Endothelial cell of umbilical vein (primary cell): ENCODE data around the gene MFAP2. TPM values are rescaled to one million over a fixed set of nuclear protein-coding genes. Genes with fewer than 3 reads are reported as not detected.

Experiments used
- BruUV-seq: library from RNA; stranded (reverse); fragments of 400-500 nt; replicated peaks from 2 replicates; lab custom pipeline; 2021; lab: Mats Ljungman, UMichigan
- CTCF ChIA-PET: fragments of 300-600, 350-600 bp; sonication (Branson Sonifier 250); formaldehyde crosslinking; loops from one replicate; lab custom pipeline; 2021; ENCODE audit warnings: antibody characterized with exemption, inconsistent platforms; lab: Charles Lee
- POLR2A ChIA-PET: fragments of 300-600, 350-600 bp; sonication (Branson Sonifier 250); formaldehyde crosslinking; loops from one replicate; lab custom pipeline; 2021; ENCODE audit warnings: antibody characterized with exemption, inconsistent platforms; lab: Charles Lee
- DNase-seq: peaks from one replicate; pipeline ENCODE4 v3.0.0-alpha.2; 2011; ENCODE audit warnings: low read depth, low spot score
- FAIRE-seq: peaks from 2 replicates; lab custom pipeline; 2011; peaks lifted over from hg19 to GRCh38; lab: Jason Lieb, UNC
- H2AFZ ChIP-seq: 2 replicates; pipeline ENCODE4 v1.6.0; 2012; ENCODE audit warnings: low read depth, low read length, control low read depth, inconsistent platforms
- H3K27ac ChIP-seq: 2 replicates; pipeline ENCODE4 v1.5.1; 2011; ENCODE audit warnings: low read depth, mild to moderate bottlenecking, control low read depth, low read length, moderate library complexity; ENCODE audit not compliant: insufficient read depth
- H3K27me3 ChIP-seq, 2 experiments: 2 replicates each; pipeline versions ENCODE4 v1.6.0 to v1.6.1; 2011; ENCODE audit warnings: low read length in 2 of 2, mixed read lengths in 1 of 2; ENCODE audit not compliant: control insufficient read depth in 2 of 2, insufficient read depth in 2 of 2
- H3K36me3 ChIP-seq, 2 experiments: 2 replicates in 1 of 2; 3 replicates in 1 of 2; pipeline ENCODE4 v1.5.1; 2011; ENCODE audit warnings: low read length in 2 of 2, mild to moderate bottlenecking in 1 of 2, moderate library complexity in 1 of 2; ENCODE audit not compliant: control insufficient read depth in 2 of 2, insufficient read depth in 2 of 2; ENCODE audit errors: extremely low read depth in 1 of 2
- H3K4me1 ChIP-seq: 3 replicates; pipeline ENCODE4 v1.5.1; 2011; ENCODE audit warnings: mild to moderate bottlenecking, low read length; ENCODE audit not compliant: control insufficient read depth, insufficient read depth; ENCODE audit errors: extremely low read depth
- H3K4me2 ChIP-seq: 2 replicates; pipeline ENCODE4 v1.6.1; 2011; ENCODE audit warnings: low read length, control low read depth, mixed read lengths; ENCODE audit not compliant: insufficient read depth
- H3K4me3 ChIP-seq, 3 experiments: fragments of 200-600 bp in 1 of 3; sonication (generic), shearing (Covaris generic) in 1 of 3; replicated peaks in 1 of 3; 2 replicates each; pipeline ENCODE4 v1.5.1; 2011 to 2016; ENCODE audit warnings: control low read depth in 3 of 3, low read length in 3 of 3, mild to moderate bottlenecking in 2 of 3, inconsistent platforms in 1 of 3, low read depth in 1 of 3, moderate library complexity in 1 of 3; ENCODE audit not compliant: insufficient read depth in 1 of 3
- H3K79me2 ChIP-seq: 2 replicates; pipeline ENCODE4 v1.6.0; 2012; ENCODE audit warnings: low read length, inconsistent platforms; ENCODE audit not compliant: control insufficient read depth, insufficient read depth
- H3K9ac ChIP-seq: replicated peaks from 2 replicates; pipeline ENCODE3; 2011; ENCODE audit warnings: low read length, control low read depth; ENCODE audit not compliant: insufficient read depth; ENCODE audit errors: extremely low read depth
- H3K9me1 ChIP-seq: replicated peaks from 3 replicates; pipeline ENCODE4 v1.6.0; 2011; ENCODE audit warnings: mild to moderate bottlenecking, low read length; ENCODE audit not compliant: control insufficient read depth, insufficient read depth; ENCODE audit errors: extremely low read depth
- H3K9me3 ChIP-seq: replicated peaks from 2 replicates; pipeline ENCODE4 v1.5.1; 2012; ENCODE audit warnings: low read length, inconsistent platforms; ENCODE audit not compliant: control insufficient read depth, insufficient read depth
- H4K20me1 ChIP-seq: replicated peaks from 2 replicates; pipeline ENCODE3; 2011; ENCODE audit warnings: mild to moderate bottlenecking, low read length; ENCODE audit not compliant: control insufficient read depth, insufficient read depth; ENCODE audit errors: extremely low read depth
- CTCF ChIP-seq, 2 donors: IDR thresholded peaks; 1 replicate in 1 of 2; 2 replicates in 1 of 2; pipeline ENCODE4 v1.5.1; 2011; ENCODE audit warnings: low read length in 2 of 2, mild to moderate bottlenecking in 2 of 2, moderate library complexity in 2 of 2, control low read depth in 1 of 2, inconsistent platforms in 1 of 2, low read depth in 1 of 2; ENCODE audit not compliant: insufficient read depth in 1 of 2; ENCODE audit errors: extremely low read depth in 1 of 2
- EZH2 ChIP-seq: IDR thresholded peaks from 2 replicates; pipeline ENCODE4 v1.6.1; 2012; ENCODE audit warnings: borderline replicate concordance, low read depth, mild to moderate bottlenecking, moderate library complexity, low read length, inconsistent platforms; ENCODE audit not compliant: severe bottlenecking
- FOS ChIP-seq: IDR thresholded peaks from 2 replicates; pipeline ENCODE4 v1.6.1; 2011; ENCODE audit warnings: mild to moderate bottlenecking, low read length, moderate library complexity, borderline replicate concordance; ENCODE audit not compliant: insufficient read depth
- GATA2 ChIP-seq: IDR thresholded peaks from 2 replicates; pipeline ENCODE4 v1.7.0; 2011; ENCODE audit warnings: low read depth, mild to moderate bottlenecking, moderate library complexity, mixed read lengths, low read length; ENCODE audit not compliant: insufficient read length, insufficient read depth
- JUN ChIP-seq: IDR thresholded peaks from 2 replicates; pipeline ENCODE4 v1.6.1; 2011; ENCODE audit warnings: borderline replicate concordance, low read depth; ENCODE audit not compliant: insufficient read length, insufficient read depth
- MYC ChIP-seq: IDR thresholded peaks from one replicate; pipeline ENCODE4 v1.6.1; 2011; ENCODE audit warnings: mild to moderate bottlenecking, low read depth, low read length
- POLR2A ChIP-seq: IDR thresholded peaks from 2 replicates; pipeline ENCODE4 v1.6.1; 2012; ENCODE audit warnings: low read depth, mild to moderate bottlenecking, control low read depth, low read length
- POLR2AphosphoS5 ChIP-seq: IDR thresholded peaks from 2 replicates; pipeline ENCODE4 v1.6.1; 2012; ENCODE audit warnings: low read depth, mild to moderate bottlenecking, control low read depth, low read length, moderate library complexity; ENCODE audit not compliant: insufficient read depth
- dilution Hi-C: fragments of 300-500 bp; cut with MboI; formaldehyde crosslinking; loops from one replicate; pipeline ENCODE4 v1.15.0; 2019; ENCODE audit warnings: low sequenced_read_pairs; ENCODE audit not compliant: extremely low pct_ligation_motif_present
- intact Hi-C: fragments of 100-400 bp; cut with micrococcal nuclease; formaldehyde crosslinking; loops from one replicate; pipeline ENCODE4 v1.10.0; 2022
- polyA plus RNA-seq, 4 experiments: library from polyadenylated mRNA; depleted of rRNA in 3 of 4; stranded (reverse) in 3 of 4; unstranded in 1 of 4; fragments of >200 nt; gene quantifications; 2 replicates each; pipeline versions ENCODE4 v1.2.1 to v1.2.3, GENCODE V29; 2011 to 2012; ENCODE audit warnings: missing spikeins in 1 of 4
- total RNA-seq: library from RNA; stranded (reverse); gene quantifications from 2 replicates; pipeline ENCODE4 v1.2.3, GENCODE V29; 2021
- TF ChIP-seq, protein P1 (sequence below): IDR thresholded peaks from 2 replicates; pipeline ENCODE4 v1.6.1; 2011; ENCODE audit not compliant: insufficient read depth, insufficient read length

MFAP2 gene
- total and polyA plus RNA-seq, 2 donors (not counting 3 experiments of a cell fraction or from before 2014, with no cell fraction given), result 37.9 to 138 TPM

DNA sequence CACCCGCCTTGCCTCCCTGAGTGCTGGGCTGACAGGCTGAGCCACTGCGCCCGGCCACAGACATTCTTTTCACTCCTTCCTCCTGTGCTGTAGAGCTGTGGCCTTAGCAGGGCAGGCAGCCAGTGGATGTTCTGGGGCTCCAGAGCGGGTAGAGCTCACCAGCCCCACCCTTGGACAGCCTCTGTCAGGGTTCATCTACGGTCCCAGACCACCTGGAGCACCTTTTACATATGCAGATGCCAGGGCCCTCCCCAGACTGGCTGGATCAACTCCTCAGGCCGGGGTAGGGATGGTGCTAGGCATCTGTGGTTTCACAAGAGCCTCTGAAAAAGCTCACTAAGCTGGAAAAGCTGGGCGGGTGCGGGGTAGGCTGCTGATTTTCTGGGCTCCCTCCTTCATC lies 26.7 kb upstream of the MFAP2 start:
- Histone ChIP-seq H3K9me3 (no peaks in the 10 kb centered on the region), H3K27me3 (no peaks in the 10 kb centered on the region), H2AFZ (no peak overlapping the region), H3K4me2 (no peak overlapping the region), H3K9me1 (no peaks in the 10 kb centered on the region), H3K4me3 (no peak overlapping the region), H3K9ac (no peak overlapping the region), H3K27ac (no peak overlapping the region), H4K20me1 (no peaks in the 10 kb centered on the region), H3K36me3 (peaks cover 0 to 15% of the 10 kb centered on the region in 2 experiments), H3K4me1 (peaks cover 17% of the 10 kb centered on the region), H3K79me2 (no peaks in the 10 kb centered on the region)
- no peak for FAIRE-seq
- intact Hi-C loops, result no loop called here
- no peak for DNase-seq
- dilution Hi-C loops, result no loop called here
- ChIA-PET POLR2A (interaction anchor here (0.7 kb wide), 1 partner anchor 39 kb away, joined by 3 read pairs; no protein-coding TSS in a partner anchor), CTCF (no interaction called here)
- no TSS peak for BruUV-seq
- TF ChIP-seq POLR2AphosphoS5, result no peak
- TF ChIP-seq, protein P1, sequence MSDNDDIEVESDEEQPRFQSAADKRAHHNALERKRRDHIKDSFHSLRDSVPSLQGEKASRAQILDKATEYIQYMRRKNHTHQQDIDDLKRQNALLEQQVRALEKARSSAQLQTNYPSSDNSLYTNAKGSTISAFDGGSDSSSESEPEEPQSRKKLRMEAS, result no peak
- TF ChIP-seq POLR2A, result no peak
- TF ChIP-seq MYC, result no peak
- no peak for TF ChIP-seq CTCF (IDR thresholded peaks at IDR 0.05; ENCODE audit: extremely low read depth in 1 of 2, insufficient read depth in 1 of 2, low read depth in 1 of 2, low read length in 2 of 2)
- no peak for TF ChIP-seq JUN
- no peak for TF ChIP-seq FOS
- no peak for TF ChIP-seq EZH2
- TF ChIP-seq GATA2, result no peak
